T follicular helper cell (primary cell): ENCODE data around the gene DCAKD.

Source experiments
- DNase-seq: peaks from one replicate; pipeline ENCODE4 v3.0.0-alpha.2; 2020; ENCODE audit warnings: low read depth

The DCAKD gene

DNA sequence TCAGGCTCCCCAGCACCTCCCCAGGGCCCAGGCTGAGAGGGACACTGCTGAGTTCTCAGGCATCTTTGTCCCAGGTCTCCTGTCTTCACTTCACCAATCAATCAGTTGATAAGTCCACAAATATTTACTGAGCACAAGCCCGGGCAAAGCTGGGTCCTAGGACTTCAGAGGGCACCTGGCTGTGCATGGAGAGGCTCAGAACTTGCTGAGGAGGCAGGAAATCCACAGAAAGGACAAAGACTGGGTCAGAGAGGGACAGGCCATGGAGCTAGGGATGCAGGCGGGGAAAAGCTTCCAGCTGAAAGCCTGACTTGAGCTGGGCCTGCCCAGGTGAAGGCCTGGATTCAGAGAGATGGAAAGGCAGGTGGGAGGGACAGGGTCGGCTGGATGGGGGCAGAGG lies 50.1 kb downstream of the DCAKD start:
- DNase-seq: no peak

DNA sequence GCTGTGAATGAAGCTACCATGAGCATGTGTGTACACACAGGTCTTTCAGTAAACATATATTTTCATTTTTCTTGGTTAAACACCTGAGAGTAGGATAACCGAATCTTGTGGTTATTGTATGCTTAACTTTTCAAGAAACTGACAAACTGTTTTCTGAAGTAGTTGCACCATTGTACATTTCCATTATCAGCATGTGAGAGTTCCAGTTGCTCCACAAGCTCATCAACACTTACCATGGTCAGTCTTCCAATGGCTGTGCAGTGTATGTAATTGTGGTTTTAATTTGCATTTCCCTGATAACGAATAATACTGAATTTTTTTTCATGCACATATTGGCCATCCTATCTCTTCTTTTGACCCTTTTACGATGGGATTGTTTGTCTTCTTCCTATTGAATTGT lies 52.0 kb downstream of the DCAKD start:
- no peak for DNase-seq

DNA sequence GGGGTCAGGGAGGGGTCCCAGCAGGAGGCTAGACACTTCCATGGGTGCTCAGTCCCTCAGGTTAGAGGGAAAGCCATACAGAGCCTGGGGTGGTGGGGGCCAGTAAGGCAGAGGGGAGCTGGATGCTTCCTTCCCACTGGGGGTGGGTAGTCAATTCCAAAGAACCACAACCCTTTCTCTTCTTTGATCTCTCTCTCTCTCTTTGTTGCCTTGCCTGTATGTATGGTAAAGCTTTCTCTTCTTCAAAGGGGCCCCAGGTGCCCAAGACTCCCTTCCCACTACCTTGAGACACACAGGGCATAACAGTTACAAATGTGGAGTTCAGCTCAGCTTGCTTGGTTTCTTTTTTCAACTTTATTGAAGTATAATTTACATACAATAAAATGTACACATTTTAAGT lies 52.8 kb downstream of the DCAKD start:
- DNase-seq: no peak

DNA sequence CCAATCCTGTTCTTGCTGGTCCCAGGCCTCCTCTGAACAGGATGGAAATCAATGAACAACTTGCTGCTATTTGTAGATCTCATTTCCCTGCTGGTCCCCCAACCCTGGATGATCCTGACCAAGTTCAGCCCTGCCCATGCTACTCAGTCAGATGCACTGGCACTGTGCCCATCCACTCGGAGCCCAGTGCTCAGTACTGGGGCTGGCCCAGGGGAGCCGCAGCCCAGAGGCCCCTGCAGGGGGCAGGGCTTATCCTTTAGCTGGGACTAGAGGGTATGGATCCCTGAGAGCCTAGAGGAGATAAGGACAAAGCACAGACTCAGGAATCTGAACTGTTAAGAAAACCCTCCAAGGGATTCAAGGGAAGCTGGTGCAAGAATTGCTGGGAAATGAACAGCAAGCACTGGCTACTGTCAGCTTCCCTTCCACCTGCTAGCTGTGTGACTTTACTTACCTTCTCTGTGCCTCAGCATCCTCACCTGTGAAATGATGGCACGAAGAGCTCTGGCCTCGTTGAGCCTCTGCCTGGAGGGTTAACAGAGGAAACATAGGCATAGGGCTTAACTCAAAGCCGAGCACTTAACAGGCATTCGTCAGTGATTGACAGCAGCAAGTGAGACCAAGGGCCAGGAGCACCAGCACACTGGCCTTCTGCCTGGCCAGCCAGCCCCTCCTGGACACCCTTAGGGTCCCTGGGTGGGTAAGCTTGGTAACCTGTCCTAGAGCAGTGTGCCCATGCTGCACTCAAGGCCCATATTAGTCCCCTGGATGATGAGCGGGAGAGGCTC lies 53.5 kb downstream of the DCAKD start:
- DNase-seq: no peak

DNA sequence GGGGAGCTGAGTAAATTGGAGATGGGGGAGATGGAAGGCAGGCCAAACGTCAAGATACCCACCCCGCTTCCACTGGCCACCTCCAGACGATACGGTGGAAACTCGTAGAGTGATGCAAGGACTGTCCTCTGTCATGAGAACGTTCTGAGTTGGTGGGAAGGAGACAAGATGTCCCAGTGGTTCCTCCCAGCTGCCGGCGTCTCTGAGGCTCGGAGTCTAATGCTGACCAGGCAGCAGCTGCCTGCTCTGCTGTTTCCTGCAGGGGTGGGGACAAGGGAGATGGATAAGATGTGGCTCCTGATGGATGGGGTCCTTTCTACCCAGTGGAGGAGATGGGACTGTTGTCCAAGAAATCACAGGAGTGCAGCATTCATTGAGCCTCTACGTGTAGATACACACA lies 55.1 kb downstream of the DCAKD start:
- no peak for DNase-seq

DNA sequence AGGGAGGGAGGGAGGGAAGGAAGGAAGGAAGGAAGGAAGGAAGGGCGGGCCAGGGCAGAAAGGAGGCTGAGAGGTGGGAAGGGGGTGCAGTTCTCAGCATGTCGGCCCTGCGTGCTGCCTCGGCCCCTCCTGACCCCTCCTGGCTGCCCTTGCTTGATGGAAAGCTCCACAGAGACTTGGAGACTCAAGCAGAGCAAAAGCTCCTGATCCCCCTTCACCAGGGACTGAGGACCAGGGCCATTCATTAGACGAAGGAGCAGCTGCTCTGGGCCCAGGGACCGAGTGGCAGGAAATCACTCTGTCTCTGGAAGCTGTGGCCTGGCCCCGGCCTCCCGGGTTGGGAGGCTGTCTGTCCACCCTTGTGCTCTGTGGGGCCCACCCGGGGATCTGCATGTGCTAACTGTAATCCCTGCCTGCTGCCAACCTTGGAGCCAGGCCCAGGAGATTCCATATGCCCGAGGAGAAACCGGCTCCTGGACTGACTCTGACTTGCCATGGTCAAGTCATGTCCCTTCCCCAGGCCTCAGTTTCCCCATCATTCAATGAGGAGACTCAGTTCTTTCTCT lies 55.9 kb downstream of the DCAKD start:
- DNase-seq: no peak

DNA sequence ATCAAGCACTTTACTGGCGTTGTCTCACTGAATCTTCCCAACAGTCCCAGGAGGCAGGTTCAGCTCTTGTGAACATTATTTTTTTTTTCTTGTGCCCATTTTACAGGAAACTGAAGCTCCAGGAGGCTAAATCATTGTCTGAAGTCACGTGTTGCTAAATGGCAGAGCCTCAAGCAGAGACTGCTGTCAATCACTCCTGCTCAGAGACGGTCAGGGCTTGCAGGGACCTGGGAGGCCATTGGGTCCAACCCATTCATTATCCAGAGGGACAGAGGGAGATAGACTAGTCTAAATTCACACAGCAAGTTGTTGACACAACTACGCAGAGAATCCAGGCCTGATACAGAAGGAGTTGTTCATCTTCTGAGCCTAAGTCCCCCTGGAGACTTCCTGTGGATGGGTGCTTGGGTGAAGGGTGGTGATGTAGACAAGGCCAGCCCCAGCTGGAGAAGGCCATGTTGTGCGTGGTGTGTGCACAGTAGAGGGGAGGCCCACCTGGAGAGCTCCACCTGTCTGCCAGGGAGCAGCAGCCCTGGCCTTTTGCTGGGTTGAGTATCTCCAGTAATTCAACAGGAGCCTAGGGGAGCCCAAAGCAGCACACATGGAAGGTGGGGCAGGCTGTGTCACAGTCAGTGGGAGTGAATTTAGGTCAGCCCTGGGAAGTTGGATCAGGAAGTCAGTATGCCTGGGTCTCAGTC lies 59.0 kb downstream of the DCAKD start:
- no peak for DNase-seq

DNA sequence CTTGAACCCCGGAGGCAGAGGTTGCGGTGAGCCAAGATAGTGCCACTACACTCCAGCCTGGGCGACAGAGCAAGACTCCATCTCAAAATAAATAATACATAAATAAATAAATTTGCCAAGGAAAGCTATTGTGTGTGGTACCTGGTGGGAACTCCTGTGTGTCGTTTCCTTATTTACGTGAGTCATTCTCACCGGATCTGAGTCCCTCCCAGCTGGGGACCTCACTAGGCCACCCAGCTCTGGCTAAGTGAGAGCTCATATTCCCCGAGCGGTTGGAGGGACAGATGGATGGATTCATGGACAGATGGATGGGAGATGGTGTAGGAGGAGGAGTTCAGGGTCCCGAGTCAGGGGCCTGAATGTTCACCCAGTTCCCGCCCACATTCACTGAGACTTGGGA lies 60.4 kb downstream of the DCAKD start:
- DNase-seq: no peak

DNA sequence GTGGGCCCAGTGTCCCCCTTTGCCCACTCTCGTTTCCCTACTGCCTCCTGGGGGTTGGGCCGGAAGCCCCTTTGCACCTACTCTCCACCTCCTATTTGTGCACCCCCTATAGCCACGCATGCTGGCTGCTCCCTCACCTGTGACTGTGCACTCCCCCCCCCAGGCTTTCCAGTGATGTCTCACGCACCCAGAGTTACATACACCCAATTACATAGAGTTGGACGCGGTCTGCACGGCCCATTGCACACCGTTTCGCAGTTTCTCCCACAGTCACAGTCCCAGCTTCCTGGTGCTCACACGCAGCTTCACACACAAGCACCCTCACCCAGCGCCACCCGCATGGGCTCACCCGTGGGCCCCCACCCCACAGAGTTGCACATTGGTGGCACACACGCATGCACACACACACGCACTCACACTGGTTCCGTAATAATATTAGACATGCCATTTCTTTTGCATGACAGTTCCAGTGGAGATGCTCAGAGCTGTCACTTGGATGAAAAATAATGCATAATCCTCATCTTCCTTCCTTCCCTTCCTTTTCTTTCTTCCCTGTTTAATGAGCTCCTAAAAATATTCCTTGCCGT lies 61.8 kb downstream of the DCAKD start:
- no peak for DNase-seq

DNA sequence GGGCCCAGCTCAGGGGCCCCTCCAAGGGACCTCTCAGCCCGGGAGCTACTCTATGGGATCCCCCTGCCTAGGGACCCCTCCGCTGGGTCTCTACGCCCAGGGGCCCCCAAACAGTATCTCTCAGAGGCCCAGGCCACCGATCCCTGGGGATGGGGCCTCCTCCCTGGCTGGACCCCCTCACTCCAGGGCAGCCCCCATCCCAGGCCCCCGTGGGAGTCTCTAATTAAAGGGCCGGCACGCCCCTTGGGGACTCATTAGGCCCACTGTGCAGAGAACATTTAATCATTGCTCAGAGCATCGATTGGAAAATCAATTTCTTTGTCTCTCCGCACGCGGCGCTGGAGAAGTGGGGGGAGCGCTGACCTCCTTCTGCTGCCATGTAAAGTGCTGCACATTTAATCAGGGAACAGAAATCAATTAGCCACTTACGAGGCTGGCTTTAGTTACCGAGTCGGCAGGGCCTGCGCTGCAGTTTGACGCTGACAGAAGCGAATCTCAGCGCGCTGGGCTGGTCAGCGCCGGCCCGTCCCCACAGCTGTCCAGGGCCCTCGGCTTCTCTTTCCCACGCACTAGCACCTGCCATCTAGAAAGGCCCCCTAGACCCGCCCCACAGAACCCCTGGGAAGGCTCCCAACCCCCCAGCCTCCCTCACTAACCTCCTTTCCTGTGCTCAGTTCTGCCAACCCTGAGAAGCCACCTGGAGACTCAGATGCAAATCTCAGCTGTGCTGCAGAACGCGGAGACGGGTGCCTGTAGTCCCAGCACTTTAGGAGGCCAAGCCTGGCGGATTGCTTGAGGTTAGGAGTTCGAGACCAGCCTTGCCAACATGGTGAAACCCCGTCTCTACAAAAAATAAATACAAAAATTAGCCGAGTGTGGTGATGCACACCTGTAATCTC lies 63.1 kb downstream of the DCAKD start:
- DNase-seq: no peak

DNA sequence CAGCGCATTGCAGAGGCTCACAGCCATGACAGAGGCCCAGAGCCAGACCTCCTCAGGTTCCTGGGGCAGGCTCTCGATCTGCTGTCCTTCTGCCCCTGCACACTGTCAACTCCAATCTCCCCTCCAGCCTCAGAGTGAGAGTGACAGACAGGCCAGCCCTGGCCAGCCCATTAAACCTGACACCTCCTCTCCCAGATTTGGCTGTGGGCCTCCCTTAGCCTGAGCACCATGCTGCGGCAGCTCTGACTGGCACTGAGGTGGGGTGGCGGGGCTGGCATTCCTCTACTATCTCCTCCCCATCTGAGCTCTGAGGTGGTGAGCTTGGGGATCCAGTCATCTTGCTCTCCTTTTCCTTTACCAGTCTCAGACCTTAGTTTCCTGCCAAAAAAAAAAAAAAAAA lies 67.9 kb downstream of the DCAKD start:
- DNase-seq: no peak

DNA sequence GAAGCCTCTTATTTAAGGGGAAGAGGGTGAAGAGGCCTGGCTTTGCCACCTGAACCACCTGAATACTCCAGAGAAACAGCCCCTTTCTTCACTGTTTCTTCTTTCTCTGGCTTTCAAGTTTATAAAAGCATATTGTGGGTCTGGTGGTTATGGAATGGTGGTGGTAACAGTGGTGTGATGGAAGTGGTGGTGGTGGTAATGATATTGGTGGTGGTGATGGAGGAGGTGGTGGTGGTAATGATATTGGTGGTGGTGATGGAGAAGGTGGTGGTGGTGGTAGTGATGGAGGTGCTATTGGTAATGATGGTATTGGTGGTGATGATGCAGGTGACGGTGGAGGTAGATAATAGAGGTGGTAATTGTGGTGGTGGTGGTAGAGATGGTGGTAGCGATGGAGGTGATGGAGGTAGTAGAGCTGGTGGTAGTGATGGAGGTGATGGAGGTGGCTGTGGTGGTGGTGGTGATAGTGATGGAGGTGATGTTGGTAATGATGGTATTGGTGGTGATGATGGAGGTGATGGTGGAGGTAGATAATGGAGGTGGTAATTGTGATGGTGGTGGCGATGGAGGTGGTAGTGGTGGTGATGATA lies 69.2 kb downstream of the DCAKD start:
- DNase-seq: no peak

DNA sequence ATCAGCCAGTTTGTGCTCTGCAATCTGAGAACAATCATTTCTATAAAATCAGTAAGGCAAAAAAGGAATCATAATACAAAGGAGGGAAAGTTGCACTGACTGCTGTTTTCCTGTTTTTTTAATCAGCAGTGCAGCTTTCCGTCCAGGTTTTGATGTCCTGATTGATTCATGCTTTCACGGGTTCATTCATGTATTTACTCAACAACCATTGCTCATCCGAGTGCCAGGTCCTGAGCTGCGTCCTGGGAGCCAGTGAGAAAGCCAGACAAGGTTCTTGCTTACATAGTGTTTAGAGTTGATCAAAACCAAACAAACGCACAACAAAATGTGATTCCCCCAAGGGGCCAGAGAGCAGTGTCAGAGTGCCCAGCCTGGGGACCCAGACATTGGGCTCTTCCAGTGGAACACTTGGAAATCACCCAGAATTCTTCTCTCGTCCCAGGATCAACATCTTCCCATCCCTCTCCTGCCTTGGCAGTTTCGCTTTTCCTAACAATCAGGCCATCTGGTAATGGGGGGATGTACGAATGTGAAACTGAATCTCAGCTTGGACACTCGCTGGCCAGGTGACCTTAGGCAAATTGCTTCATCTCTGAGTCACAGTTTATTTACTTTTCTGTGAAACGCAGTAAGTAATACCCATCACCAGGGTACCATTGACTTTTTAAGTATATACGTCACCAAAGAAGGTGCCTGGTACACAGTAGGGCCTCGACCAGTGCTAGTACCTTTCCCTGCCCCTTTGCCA lies 70.0 kb downstream of the DCAKD start:
- no peak for DNase-seq

DNA sequence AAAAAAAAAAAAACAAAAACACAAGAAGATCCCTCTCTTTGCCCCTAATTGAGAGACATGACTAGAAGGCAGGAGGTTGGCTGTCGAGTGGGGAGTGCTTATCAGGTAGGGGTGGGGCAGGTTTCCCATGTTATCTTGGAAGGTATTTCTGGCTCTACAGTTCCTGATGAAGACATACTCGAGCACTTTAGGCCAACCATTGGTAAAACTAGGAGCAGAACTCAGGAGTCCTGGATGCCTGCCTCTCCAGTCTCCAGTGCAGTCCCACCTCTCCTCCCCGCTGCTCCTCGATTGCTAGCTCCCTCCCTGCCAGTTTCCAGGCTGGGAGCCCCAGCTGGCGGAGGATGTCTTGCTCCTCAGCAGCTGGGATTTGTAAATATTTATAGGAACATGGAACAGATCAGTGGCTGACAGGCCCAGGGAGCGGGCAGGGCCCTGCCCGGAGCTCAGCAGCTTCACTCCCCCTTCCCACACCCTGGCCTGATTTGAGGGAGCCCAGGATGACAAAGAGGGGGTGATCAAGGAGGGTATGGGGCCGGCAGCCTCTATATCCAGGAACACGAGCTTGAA lies 71.9 kb downstream of the DCAKD start:
- DNase-seq: no peak

DNA sequence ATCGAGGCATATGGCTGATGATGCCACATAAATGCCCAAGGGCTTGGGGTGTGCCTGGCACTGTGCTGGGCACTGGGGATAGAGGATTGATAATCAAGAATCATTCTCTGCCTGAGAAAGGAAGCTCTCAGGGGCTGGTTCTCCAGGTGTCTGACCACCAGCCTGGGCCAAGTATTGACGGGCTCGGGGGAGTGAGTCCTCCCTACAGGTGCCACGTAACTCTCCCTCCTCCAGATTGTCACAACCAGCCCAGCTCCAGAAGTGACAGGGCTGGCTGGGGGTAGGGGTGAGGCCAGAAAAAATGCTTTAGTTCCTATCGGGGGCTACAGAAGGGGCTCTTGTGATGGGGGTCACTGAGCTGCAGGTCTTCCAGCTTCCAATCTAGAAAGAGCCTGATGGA lies 72.6 kb downstream of the DCAKD start:
- DNase-seq: no peak

DNA sequence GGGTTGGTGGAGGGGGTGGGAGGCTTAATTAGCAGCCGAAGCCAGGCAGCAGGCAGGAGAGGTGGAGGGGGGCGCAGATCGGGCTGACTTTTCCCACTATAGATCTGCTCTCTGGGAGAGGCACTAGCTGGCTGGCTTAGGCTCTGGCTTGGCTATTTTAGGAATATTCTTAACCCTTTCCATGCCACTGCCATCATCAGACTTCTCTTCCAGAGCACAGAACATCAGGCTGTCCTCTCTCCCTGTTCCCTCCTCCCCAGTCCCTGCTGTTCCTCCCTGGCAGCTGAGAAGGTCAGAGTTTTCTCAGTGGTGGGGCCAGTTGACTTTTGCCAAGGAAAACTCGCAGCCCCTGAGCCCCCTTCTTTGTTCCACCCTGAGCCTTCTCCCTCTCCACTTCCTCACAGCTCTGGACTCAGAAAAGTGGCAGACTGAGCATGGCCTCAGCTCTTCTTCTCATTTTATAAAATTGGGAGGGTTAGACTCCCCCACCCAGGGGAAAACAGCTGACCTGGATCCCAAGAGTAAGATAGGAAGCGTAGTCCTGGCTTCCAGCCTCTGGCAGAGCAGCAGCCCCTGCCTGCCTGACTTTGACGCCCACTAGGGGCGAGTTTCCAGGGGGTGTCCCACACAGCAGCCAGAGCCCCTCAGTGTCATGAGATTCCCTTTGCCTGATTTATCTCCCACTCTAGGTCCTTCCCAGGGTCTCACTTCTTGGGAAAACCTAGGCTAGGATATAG lies 73.5 kb downstream of the DCAKD start:
- no peak for DNase-seq

DNA sequence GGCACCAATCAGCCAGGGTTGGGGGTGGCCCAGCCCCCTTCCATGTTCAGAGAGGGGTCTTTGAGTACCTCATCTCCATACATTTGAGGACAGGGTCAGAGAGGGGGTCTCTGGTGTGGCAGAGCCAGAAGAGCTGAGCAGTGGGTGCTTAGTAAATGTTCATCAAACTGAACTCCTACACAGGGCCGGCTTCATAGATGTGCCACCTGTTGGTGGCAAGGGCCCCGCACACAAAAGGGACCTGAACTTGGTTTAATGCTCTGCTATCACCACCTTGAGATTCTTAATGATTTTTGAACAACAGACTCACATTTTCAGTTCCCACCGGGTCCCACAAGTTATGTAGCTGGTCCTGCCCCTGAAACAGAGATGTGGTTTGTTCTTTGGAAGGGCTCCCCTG lies 74.4 kb downstream of the DCAKD start:
- no peak for DNase-seq

DNA sequence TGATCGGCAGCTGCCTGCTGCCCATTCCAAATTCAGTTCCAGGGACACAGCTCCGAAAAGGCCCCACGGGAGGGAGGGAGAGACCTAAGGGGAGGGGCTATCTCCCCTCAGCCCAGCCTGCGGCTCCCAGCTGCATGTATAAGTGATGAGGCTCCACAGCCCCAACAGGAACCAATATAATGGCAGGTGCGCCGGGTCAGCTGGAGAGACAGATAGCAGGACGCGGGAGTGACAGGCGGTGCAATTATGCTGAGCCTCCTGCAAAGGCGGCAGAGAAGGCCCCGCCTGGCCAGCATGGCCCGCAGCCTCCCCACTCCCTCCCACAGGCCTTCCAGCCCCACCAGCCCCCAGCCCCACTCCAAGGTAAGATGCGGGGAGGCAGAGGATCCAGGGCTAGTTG lies 75.2 kb downstream of the DCAKD start:
- DNase-seq: no peak
